Mucosa of descending colon (tissue), 3 donors: ENCODE results near the gene IGSF6. TPM values are rescaled to one million over a fixed set of nuclear protein-coding genes. Genes with fewer than 3 reads are reported as not detected.
"Not testable (repeated sequence)": the region's sequence is repeated elsewhere in the genome, so short reads cannot be mapped to it uniquely, and the experiment has no call there.

Source experiments
- ATAC-seq: fragments of 200-7000 bp; cut with Tn5 transposase; one replicate; pipeline ENCODE4 v1.9.1; 2020; ENCODE audit warnings: mild to moderate bottlenecking, moderate library complexity
- DNase-seq, 3 donors: peaks; one replicate each; pipeline ENCODE4 v3.0.0-alpha.2; 2020
- H3K36me3 ChIP-seq: fragments of 200-600 bp; one replicate; pipeline ENCODE4 v1.8.0; 2021; ENCODE audit warnings: low read depth, mild to moderate bottlenecking
- H3K4me1 ChIP-seq: fragments of 200-600 bp; one replicate; pipeline ENCODE4 v1.8.0; 2021; ENCODE audit warnings: low read depth, mild to moderate bottlenecking
- H3K4me3 ChIP-seq: fragments of 200-600 bp; one replicate; pipeline ENCODE4 v1.8.0; 2021; ENCODE audit warnings: mild to moderate bottlenecking
- H3K9me3 ChIP-seq: fragments of 200-600 bp; one replicate; pipeline ENCODE4 v1.8.0; 2021; ENCODE audit warnings: mild to moderate bottlenecking
- intact Hi-C, 2 donors: fragments of 100-400 bp; cut with DNase I in 1 of 2; cut with micrococcal nuclease in 1 of 2; formaldehyde crosslinking; loops; one replicate each; pipeline versions ENCODE4 v1.11.0 to v1.11.1; 2022; cut with DNase I, micrococcal nuclease
- long read RNA-seq, 2 donors: library from polyadenylated mRNA; unstranded; transcript quantifications; one replicate each; pipeline ENCODE4 v2.0.0, GENCODE V29; 2019 to 2021
- total RNA-seq, 3 donors: library from RNA; stranded (reverse); fragmentation: NEBNext Ultra II Directional in 2 of 3; extraction: Animal tissue kit (Norgen Biotek cat#: 25700) in 2 of 3; gene quantifications; one replicate each; pipeline versions ENCODE4 v1.2.1 to v1.2.4, GENCODE V29; 2021 to 2023
- TF ChIP-seq, protein P1 (sequence below): fragments of 200-600 bp; IDR thresholded peaks from one replicate; pipeline ENCODE4 v1.8.0; 2022; ENCODE audit warnings: antibody characterized with exemption, mild to moderate bottlenecking
- donor health status: DM: no; HTN: no; CAD: no; lungs with moderate emphysema.
- donor health status: DM: no; HTN: no; CAD: no.
- donor health status: DM: no; HTN: yes; CAD: no.

The IGSF6 gene
- total RNA-seq, result 1 to 10 TPM; 3.5 to 7.3 (median 4.6) TPM
- long read RNA-seq, donor 1, partial matches to known transcripts, result 1 of 3 reads
- long read RNA-seq, donor 1, other reads (novel, unspliced or antisense), result 0 of 3 reads
- long read RNA-seq, donor 2, partial matches to known transcripts, result 2 of 2 reads
- long read RNA-seq, donor 2, other reads (novel, unspliced or antisense), result 0 of 2 reads

- ATAC-seq (no peak), DNase-seq (no peak)
- Histone ChIP-seq H3K36me3 (no peaks in the 10 kb centered on the region), H3K9me3 (no peaks in the 10 kb centered on the region), H3K4me1 (peaks cover 9% of the 10 kb centered on the region), H3K4me3 (no peak within 1 kb of the TSS)
- TF ChIP-seq, protein P1, sequence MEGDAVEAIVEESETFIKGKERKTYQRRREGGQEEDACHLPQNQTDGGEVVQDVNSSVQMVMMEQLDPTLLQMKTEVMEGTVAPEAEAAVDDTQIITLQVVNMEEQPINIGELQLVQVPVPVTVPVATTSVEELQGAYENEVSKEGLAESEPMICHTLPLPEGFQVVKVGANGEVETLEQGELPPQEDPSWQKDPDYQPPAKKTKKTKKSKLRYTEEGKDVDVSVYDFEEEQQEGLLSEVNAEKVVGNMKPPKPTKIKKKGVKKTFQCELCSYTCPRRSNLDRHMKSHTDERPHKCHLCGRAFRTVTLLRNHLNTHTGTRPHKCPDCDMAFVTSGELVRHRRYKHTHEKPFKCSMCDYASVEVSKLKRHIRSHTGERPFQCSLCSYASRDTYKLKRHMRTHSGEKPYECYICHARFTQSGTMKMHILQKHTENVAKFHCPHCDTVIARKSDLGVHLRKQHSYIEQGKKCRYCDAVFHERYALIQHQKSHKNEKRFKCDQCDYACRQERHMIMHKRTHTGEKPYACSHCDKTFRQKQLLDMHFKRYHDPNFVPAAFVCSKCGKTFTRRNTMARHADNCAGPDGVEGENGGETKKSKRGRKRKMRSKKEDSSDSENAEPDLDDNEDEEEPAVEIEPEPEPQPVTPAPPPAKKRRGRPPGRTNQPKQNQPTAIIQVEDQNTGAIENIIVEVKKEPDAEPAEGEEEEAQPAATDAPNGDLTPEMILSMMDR, result no peak
- intact Hi-C loops, result no loop called here
Observed at GRCh38 chr16:21652453-21652852, at the start of gene IGSF6. Gene IGSF6 (minus strand): TSS chr16:21652608. CDS start chr16:21652598, 10 bp downstream.

DNA sequence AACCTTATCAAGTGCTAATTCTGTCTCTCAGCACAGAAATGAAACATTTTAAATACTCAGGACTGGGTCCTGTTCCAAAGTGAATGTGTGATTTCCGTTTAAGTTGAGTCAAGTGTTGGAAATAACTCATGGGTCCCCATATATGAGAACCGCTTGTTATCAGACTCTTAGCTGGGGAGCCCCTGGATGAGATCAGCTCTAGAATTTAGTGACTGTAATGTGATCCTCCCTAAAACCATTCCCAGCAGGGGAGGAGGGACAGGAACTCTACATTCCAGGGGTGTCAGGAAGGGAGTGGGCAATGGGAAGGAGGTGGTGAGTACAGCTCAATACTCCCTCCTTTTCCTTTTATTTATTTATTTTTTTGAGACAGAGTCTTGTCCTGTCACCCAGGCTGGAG lies 48.9 kb upstream of the IGSF6 start:
- Histone ChIP-seq H3K36me3 (no peaks in the 10 kb centered on the region), H3K4me3 (no peak overlapping the region), H3K9me3 (no peaks in the 10 kb centered on the region), H3K4me1 (no peaks in the 10 kb centered on the region)
- TF ChIP-seq, protein P1, result no peak
- DNase-seq (no peak), ATAC-seq (no peak)
- intact Hi-C loops, result no loop called here

GRCh38 chr16:21698169-21699032 lies 46.0 kb upstream of the IGSF6 start:
- ATAC-seq, result no peak
- Histone ChIP-seq H3K4me3 (no peak overlapping the region), H3K36me3 (no peaks in the 10 kb centered on the region), H3K9me3 (no peaks in the 10 kb centered on the region), H3K4me1 (no peaks in the 10 kb centered on the region)
- intact Hi-C loops, result no loop called here
- TF ChIP-seq, protein P1, result no peak
- no peak for DNase-seq

DNA sequence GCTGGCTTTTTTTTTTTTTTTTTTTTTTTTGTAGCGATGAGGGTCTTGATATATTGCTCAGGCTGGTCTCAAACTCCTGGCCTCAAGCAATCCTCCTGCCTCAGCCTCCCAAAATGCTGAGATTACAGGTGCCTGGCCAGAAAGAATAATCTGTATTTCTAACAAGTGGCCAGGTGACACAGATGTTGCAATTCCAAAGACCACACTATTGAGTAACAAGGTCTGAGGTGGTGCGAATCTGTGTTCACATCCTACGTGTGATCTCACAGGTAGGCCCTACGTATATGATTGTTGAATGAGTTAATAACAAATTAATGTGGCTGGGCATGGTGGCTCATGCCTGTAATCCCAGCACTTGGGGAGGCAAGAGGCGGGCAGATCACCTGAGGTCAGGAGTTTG lies 44.6 kb upstream of the IGSF6 start:
- Histone ChIP-seq H3K4me1 (no peaks in the 10 kb centered on the region), H3K9me3 (no peaks in the 10 kb centered on the region), H3K4me3 (no peak overlapping the region), H3K36me3 (no peaks in the 10 kb centered on the region)
- ATAC-seq (no peak), DNase-seq (no peak)
- TF ChIP-seq, protein P1, result no peak
- intact Hi-C loops, result no loop called here

DNA sequence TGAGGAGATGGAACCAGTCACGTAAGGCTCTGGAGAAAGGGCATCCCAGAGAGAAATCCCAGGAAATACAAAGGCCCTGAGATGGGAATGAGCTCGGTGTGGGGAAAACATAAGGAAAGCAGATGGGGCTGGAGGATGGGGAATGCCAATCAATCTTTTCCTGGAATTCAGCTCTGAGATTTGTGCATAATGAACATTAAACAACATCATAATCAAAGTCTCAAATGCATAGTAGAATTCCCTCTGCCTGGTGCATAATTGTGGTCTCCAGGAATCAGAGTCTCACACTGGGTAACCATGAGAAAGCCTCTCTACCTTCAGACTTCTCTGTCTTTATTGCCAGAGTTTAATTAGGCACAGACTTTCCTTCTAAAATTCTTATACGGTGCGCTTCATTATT lies 42.2 kb upstream of the IGSF6 start:
- TF ChIP-seq, protein P1, result no peak
- Histone ChIP-seq H3K4me1 (no peaks in the 10 kb centered on the region), H3K9me3 (no peaks in the 10 kb centered on the region), H3K36me3 (no peaks in the 10 kb centered on the region), H3K4me3 (no peak overlapping the region)
- ATAC-seq (no peak), DNase-seq (no peak)
- intact Hi-C loops, result no loop called here

DNA sequence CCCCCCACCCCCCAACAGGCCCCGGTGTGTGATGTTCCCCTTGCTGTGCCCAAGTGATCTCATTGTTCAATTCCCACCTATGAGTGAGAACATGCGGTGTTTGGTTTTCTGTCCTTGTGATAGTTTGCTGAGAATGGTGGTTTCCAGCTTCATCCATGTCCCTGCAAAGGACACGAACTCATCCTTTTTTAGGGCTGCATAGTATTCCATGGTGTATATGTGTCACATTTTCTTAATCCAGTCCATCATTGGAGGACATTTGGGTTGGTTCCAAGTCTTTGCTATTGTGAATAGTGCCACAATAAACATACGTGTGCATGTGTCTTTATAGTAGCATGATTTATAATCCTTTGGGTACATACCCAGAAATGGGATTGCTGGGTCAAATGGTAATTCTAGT lies 38.6 kb upstream of the IGSF6 start:
- DNase-seq, intact Hi-C loops, H3K36me3 ChIP-seq, H3K9me3 ChIP-seq, H3K4me3 ChIP-seq, H3K4me1 ChIP-seq, ATAC-seq: not testable (repeated sequence)
